IMR-90 (cell line): ENCODE measurements around the gene PITRM1. TPM values are rescaled to one million over a fixed set of nuclear protein-coding genes. Genes with fewer than 3 reads are reported as not detected.

ENCODE experiments used
- ATAC-seq: fragments of 200-7000 bp; cut with Tn5 transposase; 2 replicates; pipeline ENCODE4 v1.9.1; 2020; ENCODE audit warnings: low read depth, mild to moderate bottlenecking, moderate library complexity
- BruUV-seq: library from RNA; stranded (reverse); fragments of 400-500 nt; replicated peaks from 2 replicates; lab custom pipeline; 2021; lab: Mats Ljungman, UMichigan
- CTCF ChIA-PET: fragments of 300-600 bp; formaldehyde crosslinking; extraction: SDS; loops from one replicate; lab custom pipeline; 2021; ENCODE audit warnings: antibody characterized with exemption; lab: Yijun Ruan, JAX
- POLR2A ChIA-PET: fragments of 300-600 bp; sonication (Branson Sonifier 250); formaldehyde crosslinking; loops from one replicate; lab custom pipeline; 2022; ENCODE audit warnings: antibody characterized with exemption; ENCODE audit not compliant: unreplicated experiment; lab: Charles Lee
- DNase-seq: peaks from one replicate; pipeline ENCODE4 v3.0.0; 2013
- H2AFZ ChIP-seq: replicated peaks from 2 replicates; pipeline ENCODE3; 2013; ENCODE audit warnings: low read length, mild to moderate bottlenecking; ENCODE audit not compliant: poor library complexity
- H2AK5ac ChIP-seq: 2 replicates; pipeline ENCODE4 v1.6.1; 2013; ENCODE audit warnings: low read depth, low read length, inconsistent platforms
- H2AK9ac ChIP-seq: replicated peaks from 2 replicates; pipeline ENCODE3; 2013; ENCODE audit warnings: mild to moderate bottlenecking, low read depth, low read length, moderate library complexity; ENCODE audit not compliant: poor library complexity
- H2BK120ac ChIP-seq: 2 replicates; pipeline ENCODE4 v1.6.1; 2013; ENCODE audit warnings: low read depth, low read length, inconsistent platforms
- H2BK15ac ChIP-seq: 3 replicates; pipeline ENCODE4 v1.6.1; 2013; ENCODE audit warnings: low read depth, low read length, inconsistent platforms
- H2BK20ac ChIP-seq: 2 replicates; pipeline ENCODE4 v1.6.1; 2013; ENCODE audit warnings: low read depth, mild to moderate bottlenecking, inconsistent platforms, low read length, moderate library complexity
- H2BK5ac ChIP-seq: 2 replicates; pipeline ENCODE4 v1.6.1; 2013; ENCODE audit warnings: mild to moderate bottlenecking, low read depth, low read length, inconsistent platforms; ENCODE audit not compliant: poor library complexity, severe bottlenecking
- H3K14ac ChIP-seq: replicated peaks from 2 replicates; pipeline ENCODE4 v1.6.1; 2013; ENCODE audit warnings: low read depth, low read length, inconsistent platforms
- H3K18ac ChIP-seq: 2 replicates; pipeline ENCODE4 v1.6.1; 2013; ENCODE audit warnings: low read depth, low read length, control low read depth
- H3K23ac ChIP-seq: 2 replicates; pipeline ENCODE4 v1.6.1; 2013; ENCODE audit warnings: low read depth, low read length, inconsistent platforms
- H3K27ac ChIP-seq: 2 replicates; pipeline ENCODE4 v1.5.1; 2013; ENCODE audit warnings: mild to moderate bottlenecking, control low read depth, low read length; ENCODE audit not compliant: insufficient read depth
- H3K27me3 ChIP-seq: 2 replicates; pipeline ENCODE4 v1.6.1; 2013; ENCODE audit warnings: low read length; ENCODE audit not compliant: control insufficient read depth, insufficient read depth
- H3K36me3 ChIP-seq: 2 replicates; pipeline ENCODE4 v1.6.1; 2013; ENCODE audit warnings: low read length, mixed read lengths; ENCODE audit not compliant: control insufficient read depth, insufficient read depth
- H3K4ac ChIP-seq: 2 replicates; pipeline ENCODE4 v1.6.1; 2013; ENCODE audit warnings: low read depth, low read length, inconsistent platforms
- H3K4me1 ChIP-seq: 2 replicates; pipeline ENCODE4 v1.6.1; 2013; ENCODE audit warnings: low read length, mixed read lengths; ENCODE audit not compliant: control insufficient read depth, insufficient read depth
- H3K4me2 ChIP-seq: 2 replicates; pipeline ENCODE4 v1.6.1; 2013; ENCODE audit warnings: low read depth, mild to moderate bottlenecking, control low read depth, low read length, moderate library complexity
- H3K4me3 ChIP-seq: 2 replicates; pipeline ENCODE4 v1.5.1; 2013; ENCODE audit warnings: low read depth, mild to moderate bottlenecking, control low read depth, low read length, moderate library complexity; ENCODE audit not compliant: insufficient read depth
- H3K56ac ChIP-seq: 2 replicates; pipeline ENCODE4 v1.6.1; 2013; ENCODE audit warnings: low read length, inconsistent platforms; ENCODE audit not compliant: insufficient read depth; ENCODE audit errors: extremely low read depth
- H3K79me1 ChIP-seq, 2 experiments: 2 replicates each; pipeline ENCODE4 v1.6.1; 2013; ENCODE audit warnings: low read length in 2 of 2, inconsistent platforms in 1 of 2, low read depth in 1 of 2
- H3K9ac ChIP-seq: 2 replicates; pipeline ENCODE4 v1.6.1; 2013; ENCODE audit warnings: low read depth, low read length, control low read depth
- H3K9me1 ChIP-seq: 2 replicates; pipeline ENCODE4 v1.6.1; 2013; ENCODE audit warnings: low read length, inconsistent platforms; ENCODE audit not compliant: insufficient read depth
- H3K9me3 ChIP-seq: 2 replicates; pipeline ENCODE4 v1.6.1; 2013; ENCODE audit warnings: low read length; ENCODE audit not compliant: control insufficient read depth, insufficient read depth
- H4K20me1 ChIP-seq: 2 replicates; pipeline ENCODE4 v1.6.1; 2013; ENCODE audit warnings: low read length, inconsistent platforms; ENCODE audit not compliant: insufficient read depth
- H4K5ac ChIP-seq: 2 replicates; pipeline ENCODE4 v1.6.1; 2013; ENCODE audit warnings: mild to moderate bottlenecking, low read depth, low read length, control low read depth
- H4K8ac ChIP-seq, 2 experiments: 2 replicates each; pipeline ENCODE4 v1.6.1; 2013; ENCODE audit warnings: low read depth in 2 of 2, low read length in 2 of 2, control low read depth in 1 of 2, inconsistent platforms in 1 of 2
- H4K91ac ChIP-seq: 2 replicates; pipeline ENCODE4 v1.6.1; 2013; ENCODE audit warnings: low read depth, low read length, inconsistent platforms; ENCODE audit not compliant: insufficient read depth
- CHD1 ChIP-seq: IDR thresholded peaks from 2 replicates; pipeline ENCODE4 v1.6.1; 2012; ENCODE audit warnings: low read depth, low read length, improper control_type of control experiment
- MAFK ChIP-seq: IDR thresholded peaks from 2 replicates; pipeline ENCODE4 v1.6.1; 2012; ENCODE audit warnings: low read depth, low read length, improper control_type of control experiment
- MAZ ChIP-seq: IDR thresholded peaks from 2 replicates; pipeline ENCODE4 v1.6.1; 2012; ENCODE audit warnings: low read depth, mild to moderate bottlenecking, low read length, improper control_type of control experiment, moderate library complexity, borderline replicate concordance
- MXI1 ChIP-seq: IDR thresholded peaks from 2 replicates; pipeline ENCODE4 v1.6.1; 2012; ENCODE audit warnings: low read depth, mild to moderate bottlenecking, low read length, moderate library complexity, borderline replicate concordance
- SMC3 ChIP-seq: fragments of 150-350 bp; IDR thresholded peaks from 2 replicates; pipeline ENCODE4 v1.6.1; 2016; ENCODE audit warnings: low read depth, mild to moderate bottlenecking, antibody characterized with exemption, low read length, moderate library complexity
- WGBS, 2 experiments: methylation state at CpG; one replicate each; pipeline versions ENCODE4 v1.1.5 to v1.1.7; 2013; ENCODE audit warnings: missing lambda C conversion rate in 2 of 2; ENCODE audit not compliant: insufficient read length in 1 of 2; ENCODE audit errors: extremely low coverage in 2 of 2; 5-methylcytosine and 5-hydroxymethylcytosine counted together
- dilution Hi-C: fragments of 300-500 bp; cut with HindIII; formaldehyde crosslinking; loops from one replicate; pipeline ENCODE4 v1.14.3; 2018; ENCODE audit warnings: low sequenced_read_pairs; ENCODE audit not compliant: unreplicated experiment
- in situ Hi-C: fragments of 300-500 bp; cut with MboI; formaldehyde crosslinking; loops from 3 replicates; pipeline ENCODE4 v1.14.3; 2019; ENCODE audit warnings: low sequenced_read_pairs, inconsistent platforms, mixed read lengths
- intact Hi-C: fragments of 100-400 bp; cut with micrococcal nuclease; formaldehyde crosslinking; loops from 2 replicates; pipeline ENCODE4 v1.10.0; 2022
- polyA plus RNA-seq, 3 experiments: library from polyadenylated mRNA; depleted of rRNA; stranded (reverse); fragments of >200 nt; gene quantifications; 2 replicates each; pipeline ENCODE4 v1.2.3, GENCODE V29; 2012; ENCODE audit warnings: low replicate concordance in 1 of 3
- total RNA-seq: library from RNA; depleted of rRNA; stranded (reverse); fragments of >200 nt; gene quantifications from 2 replicates; pipeline ENCODE4 v1.2.3, GENCODE V29; 2012

PITRM1 gene
- total and polyA plus RNA-seq, 2 of the 4 experiments (the other 2 are of a cell fraction): 97.1 to 124 TPM

DNA sequence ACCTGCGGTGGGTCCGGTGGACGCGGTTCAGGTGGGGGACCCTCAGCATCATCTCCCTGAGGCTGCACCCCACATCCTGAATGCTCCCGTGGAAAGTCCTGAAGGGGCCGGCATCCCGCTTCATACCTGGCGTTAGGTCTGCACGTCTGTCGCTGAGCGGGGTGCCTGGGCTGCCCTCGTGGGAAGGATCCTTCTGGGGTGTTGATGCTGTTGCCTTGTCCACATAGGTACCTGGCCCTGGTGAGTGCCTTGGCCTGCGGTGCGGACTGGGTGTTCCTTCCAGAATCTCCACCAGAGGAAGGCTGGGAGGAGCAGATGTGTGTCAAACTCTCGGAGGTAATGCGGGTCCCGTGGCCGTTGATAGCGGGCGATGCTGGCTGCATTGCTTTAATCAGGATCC, 67.4 kb downstream of the PITRM1 start:
- Histone ChIP-seq H3K36me3 (peaks cover 68% of the 10 kb centered on the region), H3K14ac (no peak overlapping the region), H4K5ac (no peak overlapping the region), H4K20me1 (peaks cover 16% of the 10 kb centered on the region), H2AFZ (no peak overlapping the region), H3K27me3 (no peaks in the 10 kb centered on the region), H2BK20ac (no peak overlapping the region), H3K4me2 (no peak overlapping the region), H3K23ac (no peak overlapping the region), H4K91ac (no peak overlapping the region), H3K9me1 (peaks cover 28% of the 10 kb centered on the region), H3K79me1 (peaks cover 37 to 74% of the 10 kb centered on the region in 2 experiments), H2BK15ac (no peak overlapping the region), H3K4ac (no peak overlapping the region), H3K18ac (no peak overlapping the region), H3K9me3 (no peaks in the 10 kb centered on the region), H2BK120ac (no peak overlapping the region), H4K8ac (no peak overlapping the region), H2BK5ac (no peak overlapping the region), H3K9ac (no peak overlapping the region), H3K4me3 (no peak overlapping the region), H3K56ac (no peak overlapping the region), H2AK5ac (no peak overlapping the region), H2AK9ac (peak overlapping the region; percentile 34), H3K27ac (no peak overlapping the region), H3K4me1 (peaks cover 14% of the 10 kb centered on the region)
- in situ Hi-C loops (no loop called here), intact Hi-C loops (loop anchor here (5.0 kb wide), 1 partner anchor 178 kb away; no protein-coding TSS in a partner anchor), dilution Hi-C loops (no loop called here)
- no peak for DNase-seq
- 100% methylated on average over 5 of the region's 20 CpGs; no CpG with 5 or more reads in 1 of the 2 experiments for WGBS, 2 experiments
- TF ChIP-seq MAFK (no peak), MAZ (no peak), CHD1 (no peak), SMC3 (no peak), MXI1 (no peak)
- ChIA-PET POLR2A (no interaction called here), CTCF (no interaction called here)
- no TSS peak for BruUV-seq
- ATAC-seq: no peak
